ENCODE results near the gene DNAH17. TPM values are rescaled to one million over a fixed set of nuclear protein-coding genes. Genes with fewer than 3 reads are reported as not detected.

Gene DNAH17
- total RNA-seq, 1 donor from 2014 or later, result 1.3 TPM

DNA sequence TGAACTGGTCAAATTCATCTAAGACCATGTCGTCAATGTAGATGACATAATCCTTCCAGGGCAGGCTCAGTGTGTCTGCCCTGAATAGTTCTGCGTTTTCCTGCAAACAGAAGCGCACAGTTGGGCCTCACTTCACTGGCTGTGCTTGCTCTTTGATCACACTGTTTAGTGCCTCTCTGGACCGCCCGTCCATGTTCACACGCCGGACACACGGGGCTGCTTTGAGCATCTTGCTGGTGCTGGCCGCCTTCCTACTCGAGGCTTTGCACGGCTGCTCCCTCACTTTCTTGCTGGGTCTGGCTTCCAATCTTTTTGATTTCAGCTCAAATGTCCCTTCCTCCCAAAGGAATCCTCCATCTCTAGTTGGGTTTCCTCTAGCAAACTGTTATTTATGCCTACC is 37.4 kb downstream of the DNAH17 start:
- DNase-seq, result no peak
- Mint-ChIP-seq H3K4me3 (ENCODE audit: unreplicated experiment) (no peak overlapping the region), H3K27me3 (ENCODE audit: unreplicated experiment) (no peaks in the 10 kb centered on the region), H3K27ac (ENCODE audit: unreplicated experiment) (no peak overlapping the region), H3K4me1 (ENCODE audit: low read depth, unreplicated experiment) (no peaks in the 10 kb centered on the region), H3K36me3 (ENCODE audit: unreplicated experiment) (no peaks in the 10 kb centered on the region), H3K9me3 (ENCODE audit: unreplicated experiment) (no peaks in the 10 kb centered on the region)
- TF ChIP-seq, protein P1, sequence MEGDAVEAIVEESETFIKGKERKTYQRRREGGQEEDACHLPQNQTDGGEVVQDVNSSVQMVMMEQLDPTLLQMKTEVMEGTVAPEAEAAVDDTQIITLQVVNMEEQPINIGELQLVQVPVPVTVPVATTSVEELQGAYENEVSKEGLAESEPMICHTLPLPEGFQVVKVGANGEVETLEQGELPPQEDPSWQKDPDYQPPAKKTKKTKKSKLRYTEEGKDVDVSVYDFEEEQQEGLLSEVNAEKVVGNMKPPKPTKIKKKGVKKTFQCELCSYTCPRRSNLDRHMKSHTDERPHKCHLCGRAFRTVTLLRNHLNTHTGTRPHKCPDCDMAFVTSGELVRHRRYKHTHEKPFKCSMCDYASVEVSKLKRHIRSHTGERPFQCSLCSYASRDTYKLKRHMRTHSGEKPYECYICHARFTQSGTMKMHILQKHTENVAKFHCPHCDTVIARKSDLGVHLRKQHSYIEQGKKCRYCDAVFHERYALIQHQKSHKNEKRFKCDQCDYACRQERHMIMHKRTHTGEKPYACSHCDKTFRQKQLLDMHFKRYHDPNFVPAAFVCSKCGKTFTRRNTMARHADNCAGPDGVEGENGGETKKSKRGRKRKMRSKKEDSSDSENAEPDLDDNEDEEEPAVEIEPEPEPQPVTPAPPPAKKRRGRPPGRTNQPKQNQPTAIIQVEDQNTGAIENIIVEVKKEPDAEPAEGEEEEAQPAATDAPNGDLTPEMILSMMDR (IDR thresholded peaks at IDR 0.05; ENCODE audit: partially characterized antibody, unreplicated experiment), result no peak

DNA sequence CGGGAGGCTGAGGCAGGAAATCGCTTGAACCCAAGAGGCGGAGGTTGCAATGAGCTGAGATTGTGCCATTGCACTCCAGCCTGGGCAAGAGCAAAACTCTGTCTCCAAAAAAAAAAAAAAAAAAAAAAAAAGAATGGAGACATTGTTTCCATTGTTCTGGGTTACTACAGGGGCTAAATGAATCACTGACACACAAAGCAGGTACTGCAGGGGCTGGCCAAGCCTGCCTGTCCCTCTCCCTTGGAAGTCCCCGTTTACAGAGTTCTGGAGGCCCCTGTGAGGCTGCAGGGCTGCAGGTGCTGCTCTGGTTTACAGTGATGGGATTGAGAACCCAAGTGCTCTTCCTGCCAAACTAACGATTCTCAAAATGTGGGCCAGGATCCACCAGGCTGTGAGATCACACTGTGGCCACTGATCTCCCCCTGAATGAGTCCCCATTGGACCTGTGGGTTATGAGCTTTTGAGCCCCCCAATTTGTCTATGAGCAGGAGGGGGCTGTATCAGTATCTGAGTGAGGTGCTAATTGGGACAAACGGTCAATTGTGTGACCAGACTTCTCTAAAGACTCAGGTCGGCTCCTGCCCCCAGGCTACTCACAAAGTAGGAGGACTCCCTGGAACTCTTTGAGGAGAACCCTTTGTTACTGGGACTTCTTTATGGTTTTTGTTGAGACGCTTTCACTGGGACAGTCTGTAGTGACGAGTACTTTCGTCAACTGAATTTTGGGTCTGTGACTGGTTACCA is 39.0 kb downstream of the DNAH17 start:
- DNase-seq, result no peak
- Mint-ChIP-seq H3K4me1 (ENCODE audit: low read depth, unreplicated experiment) (no peaks in the 10 kb centered on the region), H3K4me3 (ENCODE audit: unreplicated experiment) (no peak overlapping the region), H3K36me3 (ENCODE audit: unreplicated experiment) (no peaks in the 10 kb centered on the region), H3K9me3 (ENCODE audit: unreplicated experiment) (no peaks in the 10 kb centered on the region), H3K27me3 (ENCODE audit: unreplicated experiment) (no peaks in the 10 kb centered on the region), H3K27ac (ENCODE audit: unreplicated experiment) (no peak overlapping the region)
- TF ChIP-seq, protein P1 (IDR thresholded peaks at IDR 0.05; ENCODE audit: partially characterized antibody, unreplicated experiment), result no peak

DNA sequence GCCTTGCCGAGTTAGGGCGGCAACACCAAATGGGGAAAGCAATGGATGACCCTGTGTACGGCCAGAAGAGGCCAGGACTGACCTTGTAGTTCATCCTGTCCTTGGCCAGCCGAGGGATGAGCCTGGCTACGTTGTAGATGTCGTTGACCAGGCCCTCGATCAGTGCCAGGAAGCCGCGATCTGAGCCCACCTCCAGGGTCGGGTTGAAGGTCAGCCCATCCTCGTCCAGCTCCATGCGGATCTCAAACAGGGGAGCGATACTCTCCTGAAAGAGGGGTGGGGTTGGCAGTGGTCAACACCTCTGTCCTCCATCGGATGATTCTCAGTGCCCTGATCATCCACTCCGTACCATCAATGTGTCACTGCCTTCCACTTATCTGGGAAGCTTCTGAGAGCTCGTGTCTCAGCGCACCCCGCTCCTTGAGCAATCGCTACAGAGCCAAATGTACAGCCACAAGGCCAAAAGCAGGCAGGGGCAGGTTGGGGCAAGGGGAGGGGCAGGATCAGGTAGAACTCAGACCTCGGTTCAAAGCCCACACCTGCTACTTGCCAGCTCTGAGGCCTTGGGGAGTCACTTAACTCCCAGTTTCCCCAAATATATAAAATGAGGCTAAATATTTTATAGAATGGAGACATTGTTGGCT is 39.9 kb downstream of the DNAH17 start:
- Mint-ChIP-seq H3K4me3 (ENCODE audit: unreplicated experiment) (no peak overlapping the region), H3K27ac (ENCODE audit: unreplicated experiment) (no peak overlapping the region), H3K9me3 (ENCODE audit: unreplicated experiment) (no peaks in the 10 kb centered on the region), H3K27me3 (ENCODE audit: unreplicated experiment) (peaks cover 4% of the 10 kb centered on the region), H3K4me1 (ENCODE audit: low read depth, unreplicated experiment) (no peaks in the 10 kb centered on the region), H3K36me3 (ENCODE audit: unreplicated experiment) (no peaks in the 10 kb centered on the region)
- TF ChIP-seq, protein P1 (IDR thresholded peaks at IDR 0.05; ENCODE audit: partially characterized antibody, unreplicated experiment), result no peak
- no peak for DNase-seq

DNA sequence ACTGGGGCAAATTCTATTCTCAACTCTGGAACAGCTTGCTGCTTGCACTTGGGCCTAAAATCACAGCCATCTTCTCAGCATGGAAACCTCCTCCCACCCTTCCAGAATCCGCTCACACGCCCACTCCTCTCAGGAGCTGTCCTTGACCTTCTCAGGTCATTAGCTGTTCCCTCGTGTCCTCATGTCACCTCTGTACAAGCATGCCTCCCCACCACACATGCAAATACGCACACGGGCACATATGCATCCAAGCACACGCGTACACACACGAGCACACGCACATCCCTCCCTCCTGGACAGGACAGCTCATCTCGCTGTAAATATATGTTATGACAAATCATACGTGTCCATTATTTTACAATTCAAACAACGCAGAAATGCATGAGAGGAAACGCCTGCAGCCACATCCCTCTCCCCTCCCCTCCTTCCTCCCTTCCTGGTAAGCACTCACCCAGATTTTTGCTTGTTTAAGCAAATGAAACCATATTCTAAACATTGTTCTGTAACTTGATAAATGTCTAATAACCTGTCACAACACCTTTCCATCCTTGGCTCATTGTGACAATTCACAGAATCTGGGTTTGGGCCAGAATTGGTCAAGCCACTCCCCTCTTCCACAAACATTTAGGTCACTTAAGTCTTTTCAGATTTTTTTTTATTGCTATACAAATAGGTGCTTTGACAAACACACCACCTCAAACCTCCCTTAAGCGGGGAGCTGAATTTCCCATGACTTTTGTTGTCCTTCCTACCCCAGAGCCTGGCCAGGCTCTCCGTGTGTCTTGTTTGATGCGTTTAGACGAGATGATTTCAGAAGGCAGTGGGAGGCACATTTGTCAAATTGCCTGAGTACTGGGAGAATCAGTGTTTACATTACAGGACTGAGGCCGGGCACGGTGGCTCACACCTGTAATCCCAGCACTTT is 41.7 kb downstream of the DNAH17 start:
- no peak for DNase-seq
- H3K4me3 Mint-ChIP-seq (ENCODE audit: unreplicated experiment), result no peak overlapping the region
- TF ChIP-seq, protein P1 (IDR thresholded peaks at IDR 0.05; ENCODE audit: partially characterized antibody, unreplicated experiment), result no peak
- no peaks in the 10 kb centered on the region for H3K4me1 Mint-ChIP-seq (ENCODE audit: low read depth, unreplicated experiment)
- peaks cover 4% of the 10 kb centered on the region for H3K27me3 Mint-ChIP-seq (ENCODE audit: unreplicated experiment)
- H3K9me3 Mint-ChIP-seq (ENCODE audit: unreplicated experiment), result no peaks in the 10 kb centered on the region
- H3K36me3 Mint-ChIP-seq (ENCODE audit: unreplicated experiment), result no peaks in the 10 kb centered on the region
- H3K27ac Mint-ChIP-seq (ENCODE audit: unreplicated experiment), result no peak overlapping the region
